SK-N-SH (cell line): ENCODE data around the gene RFX1. TPM values are rescaled to one million over a fixed set of nuclear protein-coding genes. Genes with fewer than 3 reads are reported as not detected.

ENCODE experiments used
- CTCF ChIA-PET: fragments of 300-600, 350-600 bp; formaldehyde crosslinking; extraction: SDS; loops from one replicate; lab custom pipeline; 2021; lab: Yijun Ruan, JAX
- POLR2A ChIA-PET: fragments of 350-600 bp; sonication (Branson Sonifier 250); formaldehyde crosslinking; extraction: SDS; loops from one replicate; lab custom pipeline; 2020; ENCODE audit warnings: antibody characterized with exemption, inconsistent platforms; lab: Yijun Ruan, JAX
- DNase-seq: peaks from one replicate; pipeline ENCODE4 v3.0.0; 2012
- H2AFZ ChIP-seq: fragments of 200-600 bp; sonication (generic); 2 replicates; pipeline ENCODE4 v1.8.1; 2016; ENCODE audit warnings: antibody characterized with exemption, mild to moderate bottlenecking, low read depth
- H3F3A ChIP-seq: fragments of 200-600 bp; sonication (generic); replicated peaks from 2 replicates; pipeline ENCODE3; 2016; ENCODE audit warnings: antibody characterized with exemption, mild to moderate bottlenecking; ENCODE audit not compliant: insufficient read depth
- H3K27ac ChIP-seq, 2 experiments: fragments of 200-500 bp in 1 of 2; fragments of 200-600 bp in 1 of 2; sonication (Bioruptor generic) in 1 of 2; sonication (generic), shearing (Covaris generic) in 1 of 2; 2 replicates each; pipeline versions ENCODE4 v1.5.1 to v1.6.1; 2014 to 2016; ENCODE audit warnings: low read depth in 2 of 2, inconsistent platforms in 1 of 2, low read length in 1 of 2, mild to moderate bottlenecking in 1 of 2, mixed read lengths in 1 of 2
- H3K27me3 ChIP-seq: fragments of 200-600 bp; sonication (generic), shearing (Covaris generic); 2 replicates; pipeline ENCODE4 v1.6.1; 2016; ENCODE audit warnings: mixed run types; ENCODE audit not compliant: insufficient read depth
- H3K36me3 ChIP-seq, 2 experiments: fragments of 200-500 bp in 1 of 2; fragments of 200-600 bp in 1 of 2; sonication (Bioruptor generic) in 1 of 2; sonication (generic) in 1 of 2; replicated peaks in 1 of 2; 2 replicates each; pipeline versions ENCODE3 to v1.5.1; 2014 to 2016; ENCODE audit warnings: low read length in 1 of 2, mild to moderate bottlenecking in 1 of 2; ENCODE audit not compliant: insufficient read depth in 2 of 2, control insufficient read depth in 1 of 2
- H3K4me1 ChIP-seq, 2 experiments: fragments of 200-500 bp in 1 of 2; fragments of 200-600 bp in 1 of 2; sonication (Bioruptor generic) in 1 of 2; sonication (generic), shearing (Covaris generic) in 1 of 2; 2 replicates each; pipeline versions ENCODE4 v1.5.1 to v1.6.1; 2014 to 2016; ENCODE audit warnings: low read depth in 1 of 2, low read length in 1 of 2, mixed run types in 1 of 2; ENCODE audit not compliant: insufficient read depth in 2 of 2, control insufficient read depth in 1 of 2
- H3K4me2 ChIP-seq: fragments of 200-600 bp; sonication (generic), shearing (Covaris generic); 2 replicates; pipeline ENCODE4 v1.6.1; 2017; ENCODE audit warnings: mixed run types
- H3K4me3 ChIP-seq, 2 experiments: fragments of 200-500 bp in 1 of 2; fragments of 200-600 bp in 1 of 2; sonication (Bioruptor generic) in 1 of 2; sonication (generic), shearing (Covaris generic) in 1 of 2; 2 replicates each; pipeline versions ENCODE4 v1.5.1 to v1.8.1; 2014 to 2016; ENCODE audit warnings: low read depth in 2 of 2, inconsistent platforms in 1 of 2, low read length in 1 of 2, mild to moderate bottlenecking in 1 of 2, mixed read lengths in 1 of 2, moderate library complexity in 1 of 2
- H3K79me2 ChIP-seq: fragments of 200-600 bp; sonication (generic); 2 replicates; pipeline ENCODE4 v1.8.1; 2017; ENCODE audit warnings: mild to moderate bottlenecking; ENCODE audit not compliant: insufficient read depth
- H3K9ac ChIP-seq: fragments of 200-600 bp; sonication (generic); 2 replicates; pipeline ENCODE4 v1.6.1; 2017; ENCODE audit warnings: mixed run types
- H3K9me2 ChIP-seq: fragments of 200-600 bp; sonication (generic); 2 replicates; pipeline ENCODE4 v1.6.1; 2017; ENCODE audit warnings: mixed run types
- H3K9me3 ChIP-seq: fragments of 200-600 bp; sonication (generic); 2 replicates; pipeline ENCODE4 v1.6.1; 2017; ENCODE audit warnings: mixed run types, mild to moderate bottlenecking, moderate library complexity
- H4K20me1 ChIP-seq: fragments of 200-600 bp; sonication (generic); 2 replicates; pipeline ENCODE4 v1.6.1; 2017; ENCODE audit warnings: mild to moderate bottlenecking, mixed run types; ENCODE audit not compliant: insufficient read depth
- CHD2 ChIP-seq: fragments of 150-350 bp; IDR thresholded peaks from 2 replicates; pipeline ENCODE4 v1.6.1; 2018; ENCODE audit warnings: low read length; ENCODE audit not compliant: partially characterized antibody
- ELF1 ChIP-seq: IDR thresholded peaks from 2 replicates; pipeline ENCODE4 v1.4.0; 2012
- GABPA ChIP-seq: IDR thresholded peaks from 2 replicates; pipeline ENCODE4 v1.4.0; 2012; ENCODE audit warnings: low read depth, mild to moderate bottlenecking
- MAX ChIP-seq: IDR thresholded peaks from 2 replicates; pipeline ENCODE4 v1.4.0; 2012; ENCODE audit warnings: low read depth
- MXI1 ChIP-seq: IDR thresholded peaks from 2 replicates; pipeline ENCODE4 v1.6.1; 2012; ENCODE audit warnings: mild to moderate bottlenecking, low read depth, low read length, improper control_type of control experiment
- PBX3 ChIP-seq: IDR thresholded peaks from 2 replicates; pipeline ENCODE4; 2012
- POLR2AphosphoS5 ChIP-seq: IDR thresholded peaks from 2 replicates; pipeline ENCODE4 v1.6.1; 2012; ENCODE audit warnings: low read depth, low read length
- RCOR1 ChIP-seq: fragments of 150-350 bp; IDR thresholded peaks from 2 replicates; pipeline ENCODE4 v1.6.1; 2017; ENCODE audit warnings: antibody characterized with exemption, low read length
- REST ChIP-seq: IDR thresholded peaks from 2 replicates; pipeline ENCODE4 v1.6.1; 2012; ENCODE audit warnings: mild to moderate bottlenecking, low read depth, low read length, moderate library complexity
- RFX5 ChIP-seq: IDR thresholded peaks from 2 replicates; pipeline ENCODE4 v1.6.1; 2012; ENCODE audit warnings: mild to moderate bottlenecking, improper control_type of control experiment, low read length
- SIN3A ChIP-seq: IDR thresholded peaks from 2 replicates; pipeline ENCODE4 v1.6.1; 2012; ENCODE audit warnings: low read depth, mild to moderate bottlenecking, low read length, moderate library complexity, borderline replicate concordance
- TAF1 ChIP-seq: IDR thresholded peaks from 2 replicates; pipeline ENCODE4 v1.6.1; 2012; ENCODE audit warnings: low read depth, mild to moderate bottlenecking, low read length, moderate library complexity, borderline replicate concordance
- USF2 ChIP-seq: fragments of 150-350 bp; IDR thresholded peaks from 2 replicates; pipeline ENCODE4 v1.6.1; 2017; ENCODE audit warnings: antibody characterized with exemption, low read length, low read depth, borderline replicate concordance
- YY1 ChIP-seq: IDR thresholded peaks from 2 replicates; pipeline ENCODE4 v1.4.0; 2012; ENCODE audit warnings: low read depth, mild to moderate bottlenecking
- WGBS: methylation state at CpG from one replicate; pipeline ENCODE4 v1.1.6; 2017; ENCODE audit warnings: low lambda C conversion rate; 5-methylcytosine and 5-hydroxymethylcytosine counted together
- polyA plus RNA-seq, 3 experiments: library from polyadenylated mRNA; depleted of rRNA; stranded (reverse); fragments of >200 nt; gene quantifications; 2 replicates each; pipeline ENCODE4 v1.2.3, GENCODE V29; 2012

RFX1 gene
- polyA plus RNA-seq, 1 of the 3 experiments (the other 2 are of a cell fraction): 1.5 TPM

- CTCF ChIA-PET: interaction anchor here (0.6 to 5.1 kb wide), 15 partner anchors 14 to 1195 kb away, joined by 3 to 19 read pairs (median 5); partner anchors contain the start of genes IL27RA, MISP3 and PODNL1
- 1% methylated on average over 44 of the region's 65 CpGs for WGBS
These were observed 53.8 kb downstream of the RFX1 start, which contains the start of gene DCAF15 for GRCh38 chr19:13952154-13952930. Gene DCAF15, plus strand, starts transcription at chr19:13952509. Its CDS starts 4 bp downstream, at chr19:13952513.

More at GRCh38 chr19:13952154-13952930, 53.8 kb downstream of the RFX1 start, which contains the start of gene DCAF15:
- peak within 1 kb of the TSS; percentile 77 for H3K9ac ChIP-seq
- TF ChIP-seq RFX5: peak; percentile 66; the same call in 1 of the 2 replicates
- TF ChIP-seq TAF1: peak; percentile 97
- TF ChIP-seq USF2: no peak
- TF ChIP-seq YY1: peak; percentile 95
- 0 out of 2 replicates have a peak, but pooled peaks have one; percentile 35 for TF ChIP-seq MXI1
- TF ChIP-seq CHD2: peak; percentile 95
- no peak; the same call in 1 of the 2 replicates for TF ChIP-seq MAX
- TF ChIP-seq POLR2AphosphoS5: peak; percentile 28; the same call in 1 of the 2 replicates
- no peak; the same call in 1 of the 2 replicates for TF ChIP-seq REST
- TF ChIP-seq PBX3: peak; percentile 99
- TF ChIP-seq SIN3A: no peak
- TF ChIP-seq GABPA: peak; percentile 71
- peak; percentile 65 for TF ChIP-seq ELF1
- no peak for TF ChIP-seq RCOR1
- TF ChIP-seq, all 33 proteins: peak for 9
- H3K36me3 ChIP-seq: peaks cover 9 to 21% of the 10 kb centered on the region in 2 experiments
- POLR2A ChIA-PET: interaction anchor here (0.6 to 3.5 kb wide), 6 partner anchors 10 to 128 kb away, joined by 3 to 24 read pairs (median 5); partner anchors contain the start of gene PODNL1
- no peaks in the 10 kb centered on the region for H3F3A ChIP-seq
- H3K4me2 ChIP-seq: peak within 1 kb of the TSS; percentile 99
- H3K9me2 ChIP-seq: no peaks in the 10 kb centered on the region
- H3K27me3 ChIP-seq: no peaks in the 10 kb centered on the region
- peak within 1 kb of the TSS; percentile 61 to 93 for H3K4me3 ChIP-seq
- H4K20me1 ChIP-seq: peaks cover 8% of the 10 kb centered on the region; the same call in 1 of the 2 replicates
- H3K4me1 ChIP-seq: peaks cover 0 to 11% of the 10 kb centered on the region in 2 experiments; a peak in 1 of 4 replicates
- DNase-seq: peak; percentile 99
- H3K9me3 ChIP-seq: no peaks in the 10 kb centered on the region
- H3K27ac ChIP-seq: peak within 1 kb of the TSS; percentile 54 to 86
- peak within 1 kb of the TSS; percentile 81 for H2AFZ ChIP-seq
- peaks cover 35% of the 10 kb centered on the region for H3K79me2 ChIP-seq
